A549 treated with AZD2906 at 1 μM for 4 hours (cell line): Measurements from ENCODE around the gene SEL1L2. TPM values are rescaled to one million over a fixed set of nuclear protein-coding genes. Genes with fewer than 3 reads are reported as not detected.

Source experiments
- total RNA-seq: library from RNA; stranded (reverse); fragments of 200-300 nt; extraction: Qiagen RNA extraction; gene quantifications from 5 replicates; pipeline ENCODE4 v1.2.3, GENCODE V29; 2022

SEL1L2 gene
- not detected in 5 replicates for total RNA-seq

DNA sequence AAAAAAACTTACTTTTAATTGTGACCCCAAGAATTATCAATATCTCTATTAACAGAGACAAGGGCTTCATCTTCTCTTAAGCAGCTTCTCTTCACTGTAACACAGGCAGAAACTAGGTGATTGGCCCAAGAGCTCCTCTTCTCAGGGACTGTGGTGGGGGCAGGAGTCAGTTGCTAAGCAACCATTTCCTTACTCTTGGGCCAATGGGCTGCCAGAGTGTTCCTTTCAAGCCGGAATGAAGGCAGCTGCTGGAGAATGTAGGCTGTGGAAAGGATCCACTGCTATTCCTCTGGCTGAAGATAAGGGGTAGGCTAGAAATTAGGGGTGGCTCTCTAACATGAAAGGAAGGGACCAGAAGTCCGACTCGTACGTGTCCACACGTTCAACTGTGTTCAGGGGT lies at the start of gene SEL1L2:
Gene SEL1L2, minus strand, starts transcription at position 150 of the 400 bp plus-strand sequence. Its CDS starts 80 bp downstream, at position 70.

GRCh38 chr20:13995086-13995665 lies 4.8 kb upstream of the SEL1L2 start, which contains the start of gene MACROD2:
Gene MACROD2, plus strand, starts transcription at chr20:13995516.

Other genes with a start within 250 kb of the SEL1L2 start
- gene ESF1, start 205.7 kb downstream of the SEL1L2 start, total RNA-seq = 18.0 to 30.2 TPM (median 19.6 TPM) in 5 replicates
- 26.7 to 36.4 TPM (median 34.0 TPM) in 5 replicates for gene NDUFAF5, start 205.6 kb downstream of the SEL1L2 start, total RNA-seq
- 0.34 to 0.73 TPM (median 0.58 TPM) in 5 replicates for gene MACROD2, start 4.9 kb upstream of the SEL1L2 start, total RNA-seq